Epidermal melanocyte (primary cell): Measurements from ENCODE around the gene TOP3B.
"Not testable (repeated sequence)": the region's sequence is repeated elsewhere in the genome, so short reads cannot be mapped to it uniquely, and the experiment has no call there.

Source experiments
- DNase-seq: peaks from one replicate; pipeline ENCODE4 v3.0.0; 2011; ENCODE audit warnings: low spot score; ENCODE audit not compliant: insufficient read length

The TOP3B gene

DNA sequence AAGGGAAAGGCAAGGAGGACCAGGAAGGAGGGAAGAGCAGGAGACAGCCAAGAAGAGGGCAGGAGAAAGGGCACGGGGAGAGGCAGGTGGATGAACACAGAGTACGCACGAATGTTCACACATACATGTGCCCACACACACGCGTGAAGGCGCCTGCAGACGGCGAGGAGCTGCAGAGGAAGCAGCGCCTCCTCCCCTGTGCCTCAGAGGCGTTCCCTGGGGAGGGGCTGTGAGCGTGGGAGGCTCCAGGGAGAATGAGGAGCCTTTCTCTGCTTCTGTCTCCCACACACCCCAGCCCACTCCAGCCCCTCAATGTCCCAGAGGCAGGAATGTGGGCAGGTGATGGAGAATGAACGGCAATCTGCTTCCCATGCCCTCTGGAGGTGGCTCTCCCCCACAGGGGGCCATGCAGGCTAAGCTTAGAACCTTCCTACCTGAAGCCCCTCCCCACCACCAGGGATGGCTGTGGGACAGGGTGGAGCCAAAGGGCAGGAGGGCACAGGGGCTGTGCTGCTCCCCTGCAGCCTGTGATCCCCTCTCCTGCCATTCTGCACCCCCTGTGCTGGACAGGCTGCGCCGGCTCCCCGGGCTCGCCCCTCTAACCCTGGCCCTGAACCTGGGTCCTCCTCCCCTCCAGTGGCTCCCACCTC is 55.3 kb downstream of the TOP3B start:
- DNase-seq: no peak

DNA sequence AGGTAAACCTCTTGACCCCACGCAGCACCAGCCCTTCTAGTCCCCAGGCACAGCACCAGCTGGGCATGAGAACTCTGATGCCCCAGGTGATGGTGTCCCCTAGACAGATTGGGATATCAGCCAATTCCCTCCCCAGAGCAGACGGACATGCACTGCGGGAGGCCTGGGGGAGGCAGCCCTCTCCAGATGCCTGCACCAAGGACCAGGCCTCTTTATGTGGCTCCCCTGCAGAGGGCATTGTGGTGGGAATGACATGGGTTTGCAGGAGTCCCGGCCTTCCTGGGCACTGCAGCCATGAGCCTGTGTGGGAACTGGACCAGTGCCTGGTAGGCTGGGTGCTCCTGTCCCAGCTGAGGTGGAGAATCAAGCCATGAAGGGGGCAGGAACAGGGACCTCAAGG is 55.9 kb downstream of the TOP3B start:
- no peak for DNase-seq

DNA sequence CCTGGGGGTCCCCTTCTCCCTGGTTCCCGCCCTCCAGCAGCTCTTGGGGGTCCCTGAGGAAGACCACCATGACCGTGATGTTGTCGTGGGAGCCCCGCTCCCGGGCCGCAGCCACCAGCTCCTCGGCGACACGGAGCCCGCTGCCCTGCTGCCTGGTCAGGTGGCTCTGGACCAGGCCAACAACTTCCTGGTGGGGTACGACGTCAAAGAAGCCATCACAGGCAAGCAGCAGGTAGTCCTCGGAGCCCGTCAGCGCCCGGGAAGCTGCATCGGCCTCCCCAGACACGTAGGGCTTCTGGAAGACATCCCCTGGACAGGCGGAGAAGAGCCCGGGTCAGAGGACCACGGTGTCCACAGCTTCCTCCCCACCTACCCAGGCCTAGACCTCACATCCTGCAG is 59.4 kb downstream of the TOP3B start:
- DNase-seq: no peak

DNA sequence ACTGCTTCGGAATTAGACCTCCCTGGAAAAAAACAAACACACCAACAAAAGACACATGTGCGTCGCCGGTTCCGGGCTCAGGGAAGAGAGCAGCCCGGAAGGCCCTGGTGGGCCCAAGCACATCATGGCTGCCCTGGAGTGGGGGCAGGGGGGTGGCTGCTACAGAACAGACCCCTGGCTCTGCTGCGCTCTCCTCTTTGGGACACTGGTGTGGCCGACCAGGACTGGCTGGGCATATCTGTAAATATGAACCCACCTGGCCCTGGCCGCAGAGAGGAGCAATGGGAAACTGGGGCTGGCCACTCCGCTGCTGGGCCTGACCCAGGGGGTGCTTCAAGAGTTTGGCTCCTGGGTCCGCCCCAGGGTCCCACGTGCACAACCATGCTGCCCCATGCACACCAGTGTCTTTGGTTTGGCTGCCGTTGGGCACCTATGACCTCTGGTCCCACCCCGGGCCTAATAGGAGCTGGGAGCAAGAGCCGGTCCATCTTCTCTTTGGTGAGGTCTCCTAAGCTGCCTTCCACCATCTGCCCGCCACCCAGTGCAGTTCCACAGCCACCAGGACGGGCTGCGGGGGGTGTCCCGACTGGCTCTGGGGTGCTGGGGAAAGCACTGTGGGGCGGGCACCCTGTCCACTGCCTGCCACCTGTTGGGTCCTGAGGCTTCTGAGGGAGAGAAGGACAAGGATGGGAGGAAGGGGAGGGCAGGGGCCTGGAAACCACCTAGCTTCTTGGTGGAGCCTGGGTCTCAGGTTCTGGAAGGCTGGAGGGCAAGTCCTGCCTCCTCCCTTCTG is 60.0 kb downstream of the TOP3B start:
- no peak for DNase-seq

DNA sequence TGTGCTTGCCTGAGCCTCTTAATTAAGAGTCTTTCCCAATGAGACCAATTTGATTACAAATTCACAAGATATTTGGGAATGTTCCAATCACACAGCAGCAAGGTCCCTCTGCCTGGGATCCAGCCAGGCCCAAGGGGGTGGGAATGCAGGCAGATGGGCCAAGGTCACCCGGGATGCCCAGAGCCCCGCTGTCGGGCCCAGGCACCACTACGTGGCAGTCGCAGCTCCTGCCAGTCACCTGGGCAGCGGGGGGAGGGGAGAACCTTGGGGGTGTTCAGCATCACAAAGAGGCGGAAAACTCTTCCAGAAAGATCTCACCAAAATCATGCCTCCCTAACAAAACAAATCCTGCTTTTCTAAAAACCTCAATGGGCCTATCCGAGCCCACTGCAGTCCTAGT is 60.9 kb downstream of the TOP3B start:
- no peak for DNase-seq

DNA sequence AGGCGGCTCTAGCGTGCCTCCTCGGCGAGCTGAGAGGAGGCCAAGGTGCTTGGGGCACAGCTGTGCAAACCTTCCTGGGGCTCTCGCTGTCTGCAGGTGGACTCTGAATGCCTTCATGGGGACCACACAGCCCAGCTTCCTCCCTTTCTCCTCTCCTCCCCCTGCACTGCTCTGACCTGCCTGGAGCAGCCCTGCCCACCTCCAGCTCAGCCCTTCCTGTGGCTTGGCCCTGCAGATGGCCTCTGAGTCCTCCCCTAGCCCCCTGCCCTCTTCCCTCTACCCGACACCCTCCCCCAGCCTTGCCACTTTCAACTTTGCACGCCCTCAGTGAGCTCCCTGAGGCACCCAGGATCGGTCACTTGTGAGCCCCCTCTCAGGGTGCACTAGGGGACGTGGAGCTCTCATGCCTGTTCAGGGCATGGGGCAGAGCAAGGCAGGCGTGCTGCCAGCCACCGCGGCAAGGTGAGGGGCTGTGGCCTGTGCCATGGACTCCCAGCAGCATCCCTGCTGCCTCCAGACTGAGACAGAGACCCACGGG is 61.3 kb downstream of the TOP3B start:
- DNase-seq: no peak

DNA sequence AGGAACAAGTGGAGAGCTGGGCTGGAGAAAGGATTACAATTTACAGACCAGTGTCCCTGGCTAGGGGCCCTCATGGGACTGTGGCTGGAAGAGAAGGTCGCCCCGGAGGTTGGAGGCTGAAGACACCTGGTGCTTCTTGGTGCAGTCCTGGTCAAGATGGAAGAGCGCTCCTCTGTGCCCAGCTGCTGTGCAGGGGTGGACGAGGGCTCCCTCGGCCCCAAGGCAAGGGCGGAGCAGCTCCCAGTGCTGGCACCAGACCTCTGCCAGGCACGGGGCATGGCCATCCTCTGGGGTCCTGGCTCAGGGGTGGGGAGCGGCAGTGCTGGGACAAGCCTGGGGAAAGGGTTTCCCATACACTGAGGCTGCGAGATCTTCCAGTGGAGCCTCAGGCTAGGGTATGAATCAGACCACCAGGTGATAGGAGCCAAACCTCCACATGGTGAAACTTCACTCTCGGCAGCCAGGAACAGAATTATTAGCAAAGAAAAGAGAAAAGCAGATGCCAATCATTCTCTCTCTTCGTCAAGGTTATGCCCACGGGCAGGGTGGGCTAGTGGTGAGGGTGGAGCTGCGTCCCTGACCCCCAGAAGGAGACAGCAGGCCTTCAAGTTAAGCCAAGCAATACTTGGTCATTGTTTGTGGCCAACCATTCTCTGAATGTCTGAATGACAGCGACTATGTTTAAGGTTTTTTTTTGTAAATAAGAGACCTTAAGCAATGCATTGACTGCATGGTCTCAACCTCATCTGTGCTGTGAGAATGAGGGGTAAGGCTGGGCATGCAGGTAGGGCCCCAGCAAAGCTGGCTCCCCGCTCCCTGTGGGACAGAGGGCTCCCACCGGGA is 62.0 kb downstream of the TOP3B start:
- DNase-seq: no peak

DNA sequence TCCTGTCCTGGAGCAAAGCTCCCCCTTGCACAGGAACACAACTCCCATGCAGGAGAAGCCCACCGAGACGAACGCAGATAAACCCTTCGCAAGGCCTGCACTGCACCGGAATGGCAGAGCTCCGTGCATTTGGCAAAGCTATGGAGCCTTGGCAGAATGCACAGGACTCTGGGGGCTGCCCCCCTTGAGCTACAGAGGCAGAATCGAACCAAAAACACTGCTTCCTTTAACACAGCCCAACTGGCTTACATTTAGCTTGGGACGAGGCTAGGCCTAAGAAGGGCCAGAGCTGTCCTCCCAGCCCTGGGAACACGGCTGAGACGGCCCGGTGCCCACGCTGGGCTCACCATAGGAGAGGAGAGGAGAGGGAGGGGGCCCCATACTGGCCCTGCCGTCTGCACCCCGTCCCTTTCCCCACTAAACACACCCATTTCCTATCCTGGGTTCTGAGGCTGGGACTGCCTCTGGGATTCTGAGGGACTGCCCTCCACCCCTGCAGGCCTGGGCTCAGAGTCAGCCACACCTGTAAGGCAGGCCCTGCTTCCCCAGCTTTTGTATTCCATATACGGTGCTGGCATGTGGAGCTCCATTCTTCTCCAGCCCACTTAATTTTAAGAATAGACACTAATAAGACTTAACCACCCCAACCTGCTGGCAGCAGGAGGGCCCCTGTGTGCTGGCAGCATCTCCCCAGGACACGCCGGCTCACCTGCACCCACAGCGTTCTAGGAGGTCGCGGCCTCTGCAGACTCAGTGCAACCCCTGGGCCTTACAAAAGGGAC is 62.9 kb downstream of the TOP3B start:
- no peak for DNase-seq

DNA sequence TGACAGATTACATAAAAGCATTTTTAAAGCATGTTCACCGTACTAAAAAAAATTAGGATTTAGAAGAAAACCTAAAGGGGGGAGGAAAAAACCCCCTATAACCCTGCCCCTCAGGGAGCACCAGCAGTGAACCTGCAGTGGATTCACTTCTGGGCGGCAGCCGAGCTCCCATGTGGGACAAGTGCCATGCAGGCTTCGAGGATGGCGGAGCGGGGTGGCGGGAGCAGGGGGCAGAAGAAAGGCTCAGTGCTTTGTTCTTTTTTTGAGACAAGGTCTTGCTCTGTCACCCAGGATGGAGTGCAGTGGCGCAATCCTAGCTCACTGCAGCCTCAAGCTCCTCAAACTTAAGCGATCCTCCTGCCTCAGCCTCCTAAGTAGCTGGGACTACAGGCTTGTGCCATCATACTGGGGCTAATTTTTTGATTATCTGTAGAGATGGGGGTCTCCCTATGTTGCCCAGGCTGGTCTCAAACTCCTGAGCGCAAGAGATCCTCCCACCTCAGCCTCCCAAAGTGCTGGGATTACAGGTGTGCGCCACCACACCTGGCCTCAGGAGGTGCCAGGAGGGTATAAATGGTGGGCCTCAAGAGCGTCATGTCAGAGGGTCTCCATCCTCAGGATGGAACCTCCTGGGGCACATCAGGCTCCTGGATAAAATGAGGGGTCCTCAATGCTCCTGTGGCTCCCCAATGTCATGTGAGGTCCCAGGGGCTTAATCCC is 64.0 kb downstream of the TOP3B start:
- DNase-seq: no peak

DNA sequence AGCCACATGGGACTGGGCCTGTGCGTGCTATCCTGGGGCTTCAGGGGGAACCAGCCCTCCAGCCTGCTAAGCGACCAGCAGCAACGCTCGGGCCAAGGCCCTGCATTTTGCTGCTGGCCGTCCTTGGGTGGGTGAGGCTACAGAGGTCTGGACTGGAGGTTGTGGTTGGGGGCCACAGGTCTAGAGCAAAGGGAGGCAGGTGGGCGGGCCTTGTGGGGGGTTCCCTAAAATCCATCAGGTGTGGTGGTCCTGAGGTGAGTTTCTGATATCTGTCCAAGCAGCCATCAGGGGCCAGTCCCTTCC is 64.7 kb downstream of the TOP3B start:
- no peak for DNase-seq

DNA sequence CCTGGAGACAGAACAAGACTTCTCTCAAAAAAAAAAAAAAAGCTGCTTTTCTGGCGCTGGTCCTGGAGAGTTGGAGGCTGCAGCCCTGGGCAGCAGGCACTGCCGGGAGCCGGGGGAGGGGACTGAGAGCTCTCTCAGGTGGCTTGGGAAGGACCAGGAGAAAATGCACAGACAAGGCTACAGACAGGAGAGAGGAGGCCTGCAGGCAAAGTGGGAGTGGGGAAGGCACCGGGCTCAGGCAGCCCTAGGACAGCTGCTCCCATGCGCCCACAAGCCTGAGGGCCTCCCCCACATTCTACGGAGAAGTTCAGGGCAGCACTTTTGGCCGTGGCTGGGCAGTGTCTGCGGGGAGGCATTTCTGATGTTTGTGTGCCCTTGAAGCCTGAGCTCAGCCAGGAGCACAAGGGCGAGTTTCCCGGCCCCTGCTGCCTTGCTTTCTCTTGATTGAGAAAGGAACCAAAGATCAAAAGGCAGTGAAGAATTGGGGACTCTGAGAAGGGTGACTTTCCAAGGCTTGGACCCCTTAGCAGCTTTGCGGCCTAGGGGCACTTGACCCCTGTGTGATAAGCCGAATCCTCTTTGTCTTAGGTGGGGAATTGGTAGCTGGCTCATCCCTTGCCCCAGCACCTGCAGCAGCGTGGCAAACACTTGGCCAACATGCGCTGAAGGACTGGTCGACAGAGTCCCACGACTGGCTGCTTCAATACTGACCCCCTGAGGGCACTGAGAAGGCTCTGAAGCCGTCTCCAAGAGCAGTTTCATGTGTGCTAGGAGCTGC is 65.2 kb downstream of the TOP3B start:
- DNase-seq: no peak

DNA sequence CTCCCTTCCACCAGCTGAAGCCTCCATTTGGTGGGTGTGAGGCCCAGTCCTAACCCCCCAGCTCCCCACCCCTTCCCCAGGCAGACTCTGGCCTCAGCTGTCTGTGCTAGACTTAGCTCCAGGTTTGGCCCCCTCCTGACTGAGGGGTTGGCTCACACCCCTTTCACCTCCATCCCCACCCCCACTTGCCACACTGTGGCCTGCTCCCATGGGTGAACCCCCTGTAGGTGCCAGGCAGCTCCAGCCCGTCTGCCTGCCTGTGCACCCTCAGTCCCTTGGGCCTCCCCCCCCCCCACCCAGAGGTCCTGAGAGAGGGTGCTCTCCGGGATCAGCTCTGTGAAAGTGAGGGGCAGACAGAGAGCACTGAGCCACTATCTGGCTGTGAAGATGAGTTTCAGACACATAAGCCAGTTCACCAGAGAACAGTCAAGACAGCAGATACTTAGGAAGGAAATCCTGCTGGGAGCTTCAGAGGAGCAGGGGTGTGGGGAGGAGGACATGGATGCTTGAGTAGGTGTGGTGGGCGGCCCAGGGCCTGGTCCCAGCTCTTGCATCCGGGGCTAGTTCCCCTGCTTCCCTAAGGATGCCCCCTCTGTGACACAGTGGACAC is 66.2 kb downstream of the TOP3B start:
- no peak for DNase-seq

DNA sequence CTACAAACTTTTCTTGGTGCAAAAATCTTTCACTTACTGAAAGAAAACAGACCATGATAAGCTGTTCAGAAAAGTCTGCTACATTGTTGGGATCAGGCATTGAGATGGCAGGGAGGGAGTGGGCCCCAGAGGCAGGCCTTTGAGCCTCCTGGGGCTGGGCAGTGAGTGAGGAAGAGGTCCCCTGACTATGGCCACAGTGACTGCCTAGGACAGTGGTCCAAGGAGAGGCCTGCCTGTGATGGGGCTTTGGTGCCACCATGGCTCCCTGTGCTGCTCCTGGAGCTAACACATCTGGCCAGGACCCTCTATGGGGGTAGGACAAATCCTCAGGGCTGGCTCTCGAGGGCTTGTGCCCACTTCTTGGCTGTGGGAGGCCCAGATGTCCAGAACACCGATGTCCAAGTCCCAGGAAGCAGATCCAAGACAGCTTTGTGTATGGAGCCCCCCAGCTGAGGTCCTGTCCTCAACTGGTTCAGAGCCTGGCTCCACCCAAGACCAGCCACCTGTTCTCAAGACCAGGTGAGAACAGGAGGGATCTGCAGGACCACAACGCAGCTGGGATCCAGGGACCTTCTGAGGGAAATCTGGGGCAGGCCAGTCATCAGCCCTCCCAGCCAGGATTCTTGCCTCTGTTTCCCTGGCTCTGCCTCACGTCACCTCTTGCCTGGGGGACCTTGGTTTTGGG is 66.8 kb downstream of the TOP3B start:
- DNase-seq: no peak

DNA sequence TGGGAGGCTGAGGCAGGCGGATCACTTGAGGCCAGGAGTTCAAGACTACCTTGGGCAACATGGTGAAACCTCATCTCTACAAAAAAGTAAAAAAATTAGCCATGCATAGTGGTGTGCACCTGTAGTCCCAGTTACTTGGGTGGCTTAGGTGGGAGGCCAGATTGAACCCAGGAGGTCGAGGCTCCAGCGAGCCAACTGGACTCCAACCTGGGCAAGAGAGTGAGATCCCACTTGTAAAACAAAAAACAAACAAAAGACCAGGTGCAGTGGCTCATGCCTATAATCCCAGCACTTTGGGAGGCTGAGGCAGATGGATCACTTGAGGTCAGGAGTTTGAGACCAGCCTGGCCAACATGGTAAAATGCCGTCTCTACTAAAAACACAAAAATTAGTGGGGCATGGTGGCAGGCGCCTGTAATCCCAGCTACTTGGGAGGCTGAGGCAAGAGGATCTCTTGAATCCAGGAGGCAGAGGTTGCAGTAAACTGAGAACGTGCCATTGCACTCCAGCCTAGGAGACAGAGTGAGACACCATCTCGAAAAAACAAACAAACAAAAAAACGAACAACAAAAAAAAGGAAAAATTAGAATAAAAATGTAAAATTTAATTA is 68.4 kb downstream of the TOP3B start:
- DNase-seq: not testable (repeated sequence)

DNA sequence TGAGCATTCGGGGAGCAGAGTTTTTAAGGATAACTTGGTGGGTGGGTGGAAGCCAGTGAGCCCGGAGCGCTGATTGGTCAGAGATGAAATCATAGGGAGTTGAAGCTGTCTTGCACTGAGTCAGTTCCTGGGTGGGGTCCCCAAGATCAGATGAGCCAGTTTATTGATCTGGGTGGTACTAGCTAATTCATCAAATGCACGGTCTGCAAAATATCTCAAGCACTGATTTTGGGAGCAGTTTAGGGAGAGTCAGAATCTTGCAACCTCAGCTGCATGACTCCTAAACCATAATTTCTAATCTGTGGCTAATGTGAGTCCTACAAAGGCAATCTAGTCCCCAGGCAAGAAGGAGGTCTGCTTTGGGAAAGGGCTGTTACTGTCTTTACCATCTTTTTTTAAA is 72.2 kb downstream of the TOP3B start:
- not testable (repeated sequence) for DNase-seq

DNA sequence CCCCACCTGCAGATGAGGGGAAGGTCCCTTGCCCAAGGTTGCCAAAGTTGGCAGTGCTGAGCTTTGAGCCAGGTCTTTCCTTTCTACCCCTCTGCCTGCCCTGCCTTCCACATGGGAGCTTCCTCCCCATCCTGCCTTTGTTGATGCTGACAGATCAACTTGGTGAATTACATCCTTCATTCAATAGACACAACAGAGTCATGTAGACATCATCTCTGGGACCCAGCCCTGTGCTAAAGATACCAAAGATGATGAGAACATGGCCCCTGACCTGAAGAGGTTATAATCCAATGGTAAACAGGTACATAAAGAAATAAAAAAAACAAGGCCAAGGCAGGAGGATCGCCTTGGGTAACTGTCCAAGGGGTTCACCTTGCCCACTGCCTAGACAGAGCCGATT is 72.7 kb downstream of the TOP3B start:
- no peak for DNase-seq

DNA sequence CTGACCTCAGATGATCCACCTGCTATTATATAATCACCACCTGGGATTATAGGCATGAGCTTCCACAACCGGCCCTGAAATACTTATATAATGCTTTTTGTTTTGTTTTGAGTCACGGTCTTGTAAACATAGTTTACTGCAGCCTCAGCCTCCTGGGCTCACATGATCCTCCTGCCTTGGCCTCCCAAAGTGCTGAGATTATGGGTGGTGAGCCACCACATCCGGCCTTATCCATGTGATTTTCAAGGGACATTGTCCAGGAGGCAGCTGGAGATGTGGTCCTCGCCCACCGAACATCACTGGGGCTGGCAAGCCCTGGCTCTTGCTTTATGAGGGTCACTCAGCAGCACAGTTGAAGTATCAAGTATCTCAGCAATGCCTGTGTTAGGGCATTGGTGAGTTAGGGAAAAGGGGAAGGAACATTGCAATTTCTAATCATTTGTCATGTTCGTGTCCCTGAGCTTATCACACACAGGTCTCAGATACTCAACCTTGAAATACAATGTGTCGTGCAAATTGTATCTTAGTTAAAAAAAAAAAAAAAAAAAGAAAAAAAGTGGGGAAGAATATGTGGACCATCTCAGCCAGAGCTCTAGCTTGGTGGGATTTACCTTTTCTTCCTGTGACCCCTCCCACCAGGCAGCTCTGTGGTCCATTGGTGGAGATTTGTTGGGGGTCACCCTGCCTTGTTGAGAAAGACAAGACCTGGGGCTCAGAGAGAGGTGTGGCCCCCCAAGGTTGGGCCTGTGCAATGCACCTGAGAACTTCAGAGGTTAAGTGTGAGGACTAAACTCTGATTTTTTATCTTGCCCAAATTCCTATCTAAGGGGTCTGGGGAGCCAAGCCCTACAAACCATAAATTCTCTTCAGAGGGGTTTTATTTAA is 74.7 kb downstream of the TOP3B start:
- DNase-seq: no peak
